OCI-LY1 (cell line): ENCODE results near the gene ST6GALNAC4.

ENCODE experiments used
- H2AFZ ChIP-seq: fragments of 200-600 bp; sonication (generic), shearing (Covaris generic); 2 replicates; pipeline ENCODE4 v1.6.0; 2014; ENCODE audit warnings: antibody characterized with exemption, mild to moderate bottlenecking, low read length
- H3F3A ChIP-seq: fragments of 200-600 bp; sonication (generic), shearing (Covaris generic); 2 replicates; pipeline ENCODE4 v1.6.0; 2014; ENCODE audit warnings: mild to moderate bottlenecking, antibody characterized with exemption, low read length, moderate library complexity; ENCODE audit not compliant: insufficient read depth
- H3K27ac ChIP-seq: fragments of 200-600 bp; sonication (generic); 2 replicates; pipeline ENCODE4 v1.5.1; 2014; ENCODE audit warnings: low read length, mixed run types, mild to moderate bottlenecking, low read depth; ENCODE audit not compliant: poor library complexity, severe bottlenecking
- H3K27me3 ChIP-seq: fragments of 200-600 bp; sonication (generic); 2 replicates; pipeline ENCODE4 v1.6.0; 2014; ENCODE audit warnings: antibody characterized with exemption, mild to moderate bottlenecking, low read length, moderate library complexity; ENCODE audit not compliant: insufficient read depth
- H3K36me3 ChIP-seq: fragments of 200-600 bp; sonication (generic); 2 replicates; pipeline ENCODE4 v1.6.1; 2014; ENCODE audit warnings: mild to moderate bottlenecking, antibody characterized with exemption, low read length, moderate library complexity, mixed read lengths; ENCODE audit not compliant: insufficient read depth
- H3K4me1 ChIP-seq: fragments of 200-600 bp; sonication (generic); 2 replicates; pipeline ENCODE4 v1.5.1; 2014; ENCODE audit warnings: mild to moderate bottlenecking, low read length, moderate library complexity; ENCODE audit not compliant: insufficient read depth, severe bottlenecking
- H3K4me2 ChIP-seq: fragments of 200-600 bp; sonication (generic), shearing (Covaris generic); 2 replicates; pipeline ENCODE4 v1.6.1; 2014; ENCODE audit warnings: low read length
- H3K4me3 ChIP-seq: fragments of 200-600 bp; sonication (generic); 2 replicates; pipeline ENCODE4 v1.5.1; 2014; ENCODE audit warnings: low read length, low read depth, mild to moderate bottlenecking, mixed read lengths; ENCODE audit not compliant: poor library complexity, severe bottlenecking
- H3K79me2 ChIP-seq: fragments of 200-600 bp; shearing (Covaris generic); 2 replicates; pipeline ENCODE4 v1.6.1; 2016; ENCODE audit warnings: mixed run types, low read length, mixed read lengths; ENCODE audit not compliant: insufficient read depth
- H3K9ac ChIP-seq: fragments of 200-600 bp; sonication (generic), shearing (Covaris generic); 2 replicates; pipeline ENCODE4 v1.6.1; 2014; ENCODE audit warnings: mild to moderate bottlenecking, low read length, mixed read lengths
- H3K9me2 ChIP-seq: fragments of 200-600 bp; sonication (generic), shearing (Covaris generic); 2 replicates; pipeline ENCODE4 v1.6.1; 2014; ENCODE audit warnings: low read depth, mild to moderate bottlenecking, low read length, mixed read lengths
- H3K9me3 ChIP-seq: fragments of 200-600 bp; shearing (Covaris generic); 2 replicates; pipeline ENCODE4 v1.6.1; 2014; ENCODE audit warnings: low read length, mixed read lengths
- H4K20me1 ChIP-seq: fragments of 200-600 bp; sonication (generic), shearing (Covaris generic); 2 replicates; pipeline ENCODE4 v1.6.0; 2016; ENCODE audit warnings: mild to moderate bottlenecking, low read length; ENCODE audit not compliant: insufficient read depth
- CTCF ChIP-seq: fragments of 200-600 bp; sonication (generic), shearing (Covaris generic); IDR thresholded peaks from 2 replicates; pipeline ENCODE4 v1.5.1; 2017; ENCODE audit warnings: mild to moderate bottlenecking, antibody characterized with exemption, low read length, moderate library complexity, mixed read lengths
- EZH2 ChIP-seq: fragments of 200-600 bp; sonication (generic), shearing (Covaris generic); IDR thresholded peaks from 2 replicates; pipeline ENCODE4 v1.8.0; 2017; ENCODE audit warnings: borderline replicate concordance, mixed run types, mild to moderate bottlenecking, antibody characterized with exemption, low read length, moderate library complexity, mixed read lengths

ST6GALNAC4 gene

GRCh38 chr9:127858041-127858512 lies 58.8 kb downstream of the ST6GALNAC4 start:
- H3K9me3 ChIP-seq, result no peaks in the 10 kb centered on the region
- H3K4me1 ChIP-seq, result peaks cover 14% of the 10 kb centered on the region
- H3K4me2 ChIP-seq, result no peak overlapping the region
- no peaks in the 10 kb centered on the region for H3K36me3 ChIP-seq
- no peaks in the 10 kb centered on the region for H4K20me1 ChIP-seq
- H3K27ac ChIP-seq, result no peak overlapping the region
- H3K9ac ChIP-seq, result no peak overlapping the region
- H3F3A ChIP-seq, result no peaks in the 10 kb centered on the region
- H3K4me3 ChIP-seq, result no peak overlapping the region
- H3K27me3 ChIP-seq, result peaks cover 3% of the 10 kb centered on the region
- TF ChIP-seq CTCF (no peak), EZH2 (no peak)
- no peaks in the 10 kb centered on the region for H3K9me2 ChIP-seq
- H2AFZ ChIP-seq, result no peak overlapping the region
- no peaks in the 10 kb centered on the region for H3K79me2 ChIP-seq
